IMR-90 (cell line): ENCODE measurements around the gene SLC31A2.

Experiments used
- CHD1 ChIP-seq: IDR thresholded peaks from 2 replicates; pipeline ENCODE4 v1.6.1; 2012; ENCODE audit warnings: low read depth, low read length, improper control_type of control experiment
- MAZ ChIP-seq: IDR thresholded peaks from 2 replicates; pipeline ENCODE4 v1.6.1; 2012; ENCODE audit warnings: low read depth, mild to moderate bottlenecking, low read length, improper control_type of control experiment, moderate library complexity, borderline replicate concordance
- MXI1 ChIP-seq: IDR thresholded peaks from 2 replicates; pipeline ENCODE4 v1.6.1; 2012; ENCODE audit warnings: low read depth, mild to moderate bottlenecking, low read length, moderate library complexity, borderline replicate concordance
- POLR2A ChIP-seq: IDR thresholded peaks from 2 replicates; pipeline ENCODE4 v1.6.1; 2012; ENCODE audit warnings: mild to moderate bottlenecking, low read depth, low read length
- SMC3 ChIP-seq: fragments of 150-350 bp; IDR thresholded peaks from 2 replicates; pipeline ENCODE4 v1.6.1; 2016; ENCODE audit warnings: low read depth, mild to moderate bottlenecking, antibody characterized with exemption, low read length, moderate library complexity
- TF ChIP-seq, protein P1 (sequence below): conservative IDR thresholded peaks from 2 replicates; pipeline ENCODE4 v1.5.1; 2012; ENCODE audit warnings: mild to moderate bottlenecking, low read depth, low read length, improper control_type of control experiment

DNA sequence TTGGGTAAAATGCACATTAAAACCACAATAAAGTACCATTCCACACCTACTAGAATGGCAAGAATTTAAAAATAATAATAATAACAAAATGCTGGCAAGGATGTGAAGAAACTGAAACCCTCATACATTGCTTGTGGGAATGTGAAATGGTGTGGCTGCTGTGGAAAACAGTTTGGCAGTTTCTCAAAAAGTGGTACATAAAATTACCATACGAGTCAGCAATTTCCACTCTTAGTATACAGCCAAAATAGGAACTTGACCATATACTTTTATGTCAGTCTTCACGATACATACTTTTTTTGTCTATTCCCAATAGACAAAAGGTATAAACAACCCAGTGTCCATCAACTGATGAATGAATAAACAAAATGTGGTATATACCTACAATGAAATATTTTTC, 54.6 kb downstream of the SLC31A2 start:
- TF ChIP-seq, protein P1, sequence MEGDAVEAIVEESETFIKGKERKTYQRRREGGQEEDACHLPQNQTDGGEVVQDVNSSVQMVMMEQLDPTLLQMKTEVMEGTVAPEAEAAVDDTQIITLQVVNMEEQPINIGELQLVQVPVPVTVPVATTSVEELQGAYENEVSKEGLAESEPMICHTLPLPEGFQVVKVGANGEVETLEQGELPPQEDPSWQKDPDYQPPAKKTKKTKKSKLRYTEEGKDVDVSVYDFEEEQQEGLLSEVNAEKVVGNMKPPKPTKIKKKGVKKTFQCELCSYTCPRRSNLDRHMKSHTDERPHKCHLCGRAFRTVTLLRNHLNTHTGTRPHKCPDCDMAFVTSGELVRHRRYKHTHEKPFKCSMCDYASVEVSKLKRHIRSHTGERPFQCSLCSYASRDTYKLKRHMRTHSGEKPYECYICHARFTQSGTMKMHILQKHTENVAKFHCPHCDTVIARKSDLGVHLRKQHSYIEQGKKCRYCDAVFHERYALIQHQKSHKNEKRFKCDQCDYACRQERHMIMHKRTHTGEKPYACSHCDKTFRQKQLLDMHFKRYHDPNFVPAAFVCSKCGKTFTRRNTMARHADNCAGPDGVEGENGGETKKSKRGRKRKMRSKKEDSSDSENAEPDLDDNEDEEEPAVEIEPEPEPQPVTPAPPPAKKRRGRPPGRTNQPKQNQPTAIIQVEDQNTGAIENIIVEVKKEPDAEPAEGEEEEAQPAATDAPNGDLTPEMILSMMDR, result no peak
- TF ChIP-seq SMC3 (no peak), POLR2A (no peak), MXI1 (no peak), MAZ (no peak), CHD1 (no peak)
